B cell (primary cell): ENCODE results near the gene ACSBG1. TPM values are rescaled to one million over a fixed set of nuclear protein-coding genes. Genes with fewer than 3 reads are reported as not detected.
A peak's percentile ranks its signal among the peaks of the same experiment; 100 is the strongest.

Experiments
- ATAC-seq: fragments of 200-7000 bp; cut with Tn5 transposase; one replicate; pipeline ENCODE4 v1.10.0; 2021; ENCODE audit warnings: low read depth, mild to moderate bottlenecking, moderate number of reproducible peaks, moderate library complexity
- CTCF ChIA-PET: fragments of 350-600 bp; sonication (Branson Sonifier 250); formaldehyde crosslinking; loops from one replicate; lab custom pipeline; 2021; ENCODE audit warnings: antibody characterized with exemption, inconsistent platforms; lab: Charles Lee
- POLR2A ChIA-PET: fragments of 350-600 bp; sonication (Branson Sonifier 250); formaldehyde crosslinking; loops from one replicate; lab custom pipeline; 2021; ENCODE audit warnings: antibody characterized with exemption; lab: Charles Lee
- DNase-seq: peaks from one replicate; pipeline ENCODE4 v3.0.0; 2013
- H2AFZ ChIP-seq: 2 replicates; pipeline ENCODE4 v1.6.1; 2012; ENCODE audit warnings: mild to moderate bottlenecking, low read depth, low read length; ENCODE audit not compliant: insufficient read depth, poor library complexity, severe bottlenecking
- H3K27ac ChIP-seq, 2 donors: 1 replicate in 1 of 2; 2 replicates in 1 of 2; pipeline ENCODE4 v1.5.1; 2012 to 2013; ENCODE audit warnings: low read length in 2 of 2, mild to moderate bottlenecking in 2 of 2, moderate library complexity in 1 of 2
- H3K27me3 ChIP-seq, 4 experiments: fragments of 200-600 bp in 1 of 4; sonication (generic) in 1 of 4; replicated peaks in 1 of 4; 1 replicate in 2 of 4; 2 replicates in 2 of 4; pipeline versions ENCODE4 v1.6.1 to v1.7.0; 2013 to 2016; ENCODE audit warnings: low read length in 3 of 4, mild to moderate bottlenecking in 2 of 4, mixed read lengths in 1 of 4, moderate library complexity in 1 of 4; ENCODE audit not compliant: insufficient read depth in 4 of 4, control insufficient read depth in 3 of 4; ENCODE audit errors: control extremely low read depth in 1 of 4
- H3K36me3 ChIP-seq, 2 experiments: replicated peaks in 1 of 2; 1 replicate in 1 of 2; 2 replicates in 1 of 2; pipeline versions ENCODE4 v1.6.1 to v1.7.1; 2013; ENCODE audit warnings: low read length in 1 of 2; ENCODE audit not compliant: insufficient read depth in 2 of 2, control insufficient read depth in 1 of 2; ENCODE audit errors: control extremely low read depth in 1 of 2, extremely low read depth in 1 of 2
- H3K4me1 ChIP-seq, 2 donors: fragments of 200-600 bp in 1 of 2; sonication (generic) in 1 of 2; 1 replicate in 1 of 2; 2 replicates in 1 of 2; pipeline versions ENCODE4 v1.5.1 to v1.6.1; 2013 to 2017; ENCODE audit warnings: low read length in 2 of 2; ENCODE audit not compliant: control insufficient read depth in 2 of 2, insufficient read depth in 2 of 2
- H3K4me2 ChIP-seq: replicated peaks from 2 replicates; pipeline ENCODE3; 2012; ENCODE audit warnings: mild to moderate bottlenecking, low read depth, low read length; ENCODE audit not compliant: poor library complexity, severe bottlenecking
- H3K4me3 ChIP-seq, 5 experiments: fragments of 200-600 bp in 1 of 5; sonication (generic) in 1 of 5; 1 replicate in 3 of 5; 2 replicates in 2 of 5; pipeline versions ENCODE4 v1.5.1 to v1.7.0; 2011 to 2016; ENCODE audit warnings: low read length in 4 of 5, mild to moderate bottlenecking in 4 of 5, low read depth in 2 of 5, control low read depth in 1 of 5, moderate library complexity in 1 of 5; ENCODE audit not compliant: insufficient read depth in 1 of 5; ENCODE audit errors: control extremely low read depth in 1 of 5, extremely low read depth in 1 of 5
- H3K79me2 ChIP-seq: fragments of 200-600 bp; sonication (generic); one replicate; pipeline ENCODE4 v1.6.0; 2016; ENCODE audit warnings: low read length; ENCODE audit not compliant: control insufficient read depth, insufficient read depth
- H3K9ac ChIP-seq: fragments of 200-600 bp; sonication (generic); 2 replicates; pipeline ENCODE4 v1.6.1; 2017; ENCODE audit warnings: mild to moderate bottlenecking, low read length, moderate library complexity
- H3K9me3 ChIP-seq, 3 donors: one replicate each; pipeline versions ENCODE4 v1.6.1 to v1.7.1; 2013; ENCODE audit warnings: low read length in 2 of 3; ENCODE audit not compliant: control insufficient read depth in 2 of 3, insufficient read depth in 1 of 3; ENCODE audit errors: control extremely low read depth in 1 of 3
- H4K20me1 ChIP-seq: 2 replicates; pipeline ENCODE4 v1.6.0; 2012; ENCODE audit warnings: mild to moderate bottlenecking, low read length; ENCODE audit not compliant: insufficient read depth, control insufficient read depth, poor library complexity, severe bottlenecking
- H3K27ac Mint-ChIP-seq: one replicate; pipeline ENCODE4 v1.8.0; 2021; ENCODE audit warnings: mixed read lengths
- H3K27me3 Mint-ChIP-seq: one replicate; pipeline ENCODE4 v1.8.0; 2021; ENCODE audit warnings: mixed read lengths
- H3K4me1 Mint-ChIP-seq: one replicate; pipeline ENCODE4 v1.8.0; 2021; ENCODE audit warnings: mixed read lengths
- H3K4me3 Mint-ChIP-seq: one replicate; pipeline ENCODE4 v1.8.0; 2021; ENCODE audit warnings: mixed read lengths
- H3K9me3 Mint-ChIP-seq: one replicate; pipeline ENCODE4 v1.8.0; 2022; ENCODE audit warnings: mixed read lengths; ENCODE audit not compliant: insufficient read depth
- CTCF ChIP-seq: fragments of 200-600 bp; IDR thresholded peaks from one replicate; pipeline ENCODE4 v1.8.0; 2022; ENCODE audit warnings: antibody characterized with exemption, mild to moderate bottlenecking
- EZH2 ChIP-seq: IDR thresholded peaks from 2 replicates; pipeline ENCODE4 v1.6.1; 2012; ENCODE audit warnings: borderline replicate concordance, low read depth, mild to moderate bottlenecking, moderate library complexity, low read length; ENCODE audit not compliant: insufficient read depth, poor library complexity, severe bottlenecking
- WGBS: methylation state at CpG from one replicate; pipeline ENCODE4 v1.1.5; 2013; ENCODE audit warnings: missing lambda C conversion rate; ENCODE audit not compliant: insufficient coverage; 5-methylcytosine and 5-hydroxymethylcytosine counted together
- intact Hi-C: fragments of 100-400 bp; cut with micrococcal nuclease; formaldehyde crosslinking; loops from one replicate; pipeline ENCODE4 v1.10.0; 2022
- polyA plus RNA-seq: library from polyadenylated mRNA; depleted of rRNA; stranded (reverse); fragments of >200 nt; gene quantifications from 2 replicates; pipeline ENCODE4 v1.2.3, GENCODE V29; 2012
- total RNA-seq, 2 donors: library from RNA; stranded (reverse); fragments of 120-200 nt in 1 of 2; gene quantifications; 1 replicate in 1 of 2; 2 replicates in 1 of 2; pipeline versions ENCODE4 v1.2.3 to v1.2.4, GENCODE V29; 2013 to 2022

ACSBG1 gene
- total and polyA plus RNA-seq, 2 donors (not counting 1 experiment from before 2014, with no cell fraction given), result 0.03 to 0.07 TPM

- Histone ChIP-seq H3K4me3 (peak overlapping the region in 1 of 5 experiments; percentile 30), H3K9ac (peak overlapping the region; percentile 25), H3K4me2 (peak overlapping the region; percentile 56), H3K4me1 (peaks cover 83 to 84% of the 10 kb centered on the region in 2 donors), H3K27ac (peak overlapping the region; percentile 50 to 70), H2AFZ (no peak overlapping the region), H3K36me3 (peaks cover 3 to 9% of the 10 kb centered on the region in 2 experiments), H3K79me2 (no peaks in the 10 kb centered on the region), H3K9me3 (peaks cover 0 to 13% (median 0%) of the 10 kb centered on the region in 3 donors), H3K27me3 (no peaks in the 10 kb centered on the region), H4K20me1 (no peaks in the 10 kb centered on the region)
- Mint-ChIP-seq H3K4me3 (peak overlapping the region; percentile 81), H3K4me1 (peaks cover 87% of the 10 kb centered on the region), H3K9me3 (no peaks in the 10 kb centered on the region), H3K27ac (peak overlapping the region; percentile 95), H3K27me3 (no peaks in the 10 kb centered on the region)
- DNase-seq, result peak; percentile 82
- TF ChIP-seq CTCF (no peak), EZH2 (no peak)
- POLR2A ChIA-PET, result interaction anchor here (1.2 kb wide), 1 partner anchor 22 kb away, joined by 3 read pairs; the partner anchor contains the start of gene IDH3A
- CTCF ChIA-PET, result interaction anchor here (0.9 to 7.7 kb wide), 8 partner anchors 21 to 69 kb away, joined by 3 to 83 read pairs (median 5); partner anchors contain the start of gene CIB2
- WGBS, result 91% methylated on average over 6 of the region's 17 CpGs
- intact Hi-C loops, result loop anchor here (1.0 to 2.0 kb wide), 3 partner anchors 22 to 177 kb away; partner anchors contain the start of genes CIB2 and IDH3A
- peak; percentile 72 for ATAC-seq
Measured at GRCh38 chr15:78170848-78171773, 63.3 kb downstream of the ACSBG1 start.
